ENCODE results near the gene SLX9. TPM values are rescaled to one million over a fixed set of nuclear protein-coding genes. Genes with fewer than 3 reads are reported as not detected.
A peak's percentile ranks its signal among the peaks of the same experiment; 100 is the strongest.

The SLX9 gene
- total RNA-seq, 1 experiment from 2014 or later, result 77.2 TPM

- Mint-ChIP-seq H3K4me3 (no peak overlapping the region), H3K36me3 (peaks cover 18% of the 10 kb centered on the region), H3K27ac (peak overlapping the region; percentile 45; the same call in 1 of the 2 replicates), H3K4me1 (0 out of 2 replicates have a peak, but pooled peaks cover 2% of the 10 kb centered on the region), H3K27me3 (ENCODE audit: low read depth) (no peaks in the 10 kb centered on the region), H3K9me3 (no peaks in the 10 kb centered on the region)
- TF ChIP-seq JUN (CRISPR knock-in tag; IDR thresholded peaks at IDR 0.05) (no peak), PRDM15 (CRISPR knock-in tag; IDR thresholded peaks at IDR 0.05) (no peak), HMGA2 (CRISPR knock-in tag; IDR thresholded peaks at IDR 0.05) (no peak), TP53 (CRISPR knock-in tag; IDR thresholded peaks at IDR 0.05) (no peak), FOXJ3 (CRISPR knock-in tag; IDR thresholded peaks at IDR 0.05; ENCODE audit: borderline replicate concordance) (no peak), ZBTB43 (CRISPR knock-in tag; IDR thresholded peaks at IDR 0.05) (no peak), SMAD3 (CRISPR knock-in tag; IDR thresholded peaks at IDR 0.05; ENCODE audit: borderline replicate concordance) (no peak), ESRRA (CRISPR knock-in tag; IDR thresholded peaks at IDR 0.05; ENCODE audit: borderline replicate concordance) (no peak), FOXP4 (CRISPR knock-in tag; IDR thresholded peaks at IDR 0.05) (no peak), GTF2I (CRISPR knock-in tag; conservative IDR thresholded peaks at IDR 0.05) (no peak), ZNF121 (CRISPR knock-in tag; IDR thresholded peaks at IDR 0.05) (no peak)
- ChIA-PET CTCF (interaction anchor here (1.9 kb wide), 1 partner anchor 18 kb away, joined by 6 read pairs; no protein-coding TSS in a partner anchor), POLR2A (interaction anchor here (0.5 kb wide), 1 partner anchor 593 kb away, joined by 3 read pairs; no protein-coding TSS in a partner anchor)
- DNase-seq (ENCODE audit: low spot score) (no peak), ATAC-seq (no peak)
These were observed 13.8 kb downstream of the SLX9 start for GRCh38 chr21:44953628-44954021.

GRCh38 chr21:44954281-44954771, 14.5 kb downstream of the SLX9 start:
- ChIA-PET POLR2A (no interaction called here), CTCF (interaction anchor here (0.7 to 1.9 kb wide), 3 partner anchors 18 to 973 kb away, joined by 4 to 6 read pairs (median 5); no protein-coding TSS in a partner anchor)
- peaks cover 18% of the 10 kb centered on the region for H3K36me3 Mint-ChIP-seq
- no peaks in the 10 kb centered on the region for H3K27me3 Mint-ChIP-seq (ENCODE audit: low read depth)
- DNase-seq (ENCODE audit: low spot score) (no peak), ATAC-seq (no peak)
- no peak overlapping the region for H3K4me3 Mint-ChIP-seq
- H3K9me3 Mint-ChIP-seq, result no peaks in the 10 kb centered on the region
- H3K4me1 Mint-ChIP-seq, result peaks cover 2% of the 10 kb centered on the region; the same call in 1 of the 2 replicates
- 0 out of 2 replicates have a peak overlapping the region, but pooled peaks have one; percentile 36 for H3K27ac Mint-ChIP-seq
- TF ChIP-seq PRRX2 (CRISPR knock-in tag; IDR thresholded peaks at IDR 0.05), result no peak
- TF ChIP-seq HMGA2 (CRISPR knock-in tag; IDR thresholded peaks at IDR 0.05), result no peak
- TF ChIP-seq NR1H2 (CRISPR knock-in tag; IDR thresholded peaks at IDR 0.05), result no peak
- TF ChIP-seq ARID4B (CRISPR knock-in tag; IDR thresholded peaks at IDR 0.05; ENCODE audit: borderline replicate concordance), result no peak
- TF ChIP-seq GTF2I (CRISPR knock-in tag; conservative IDR thresholded peaks at IDR 0.05), result no peak
- no peak for TF ChIP-seq ZNF416 (CRISPR knock-in tag; IDR thresholded peaks at IDR 0.05)
- no peak for TF ChIP-seq CREB1 (CRISPR knock-in tag; IDR thresholded peaks at IDR 0.05)
- no peak for TF ChIP-seq FOXP1 (CRISPR knock-in tag; IDR thresholded peaks at IDR 0.05; ENCODE audit: borderline replicate concordance)
- no peak for TF ChIP-seq MXD4 (CRISPR knock-in tag; IDR thresholded peaks at IDR 0.05; ENCODE audit: borderline replicate concordance)
- TF ChIP-seq PRDM15 (CRISPR knock-in tag; IDR thresholded peaks at IDR 0.05), result no peak
- TF ChIP-seq OVOL2 (CRISPR knock-in tag; IDR thresholded peaks at IDR 0.05; ENCODE audit: borderline replicate concordance), result no peak
- TF ChIP-seq GRHL2 (CRISPR knock-in tag; IDR thresholded peaks at IDR 0.05; ENCODE audit: insufficient replicate concordance, severe bottlenecking), result no peak
